HG03354 (cell line): ENCODE results near the gene ATOX1.
"Not testable (repeated sequence)": the region's sequence is repeated elsewhere in the genome, so short reads cannot be mapped to it uniquely, and the experiment has no call there.

Source experiments
- ATAC-seq: cut with Tn5 transposase; IDR thresholded peaks from one replicate; pipeline ENCODE4 v1.9.1; 2021; ENCODE audit warnings: mild to moderate bottlenecking; ENCODE audit not compliant: unreplicated experiment, poor library complexity, severe bottlenecking

ATOX1 gene

DNA sequence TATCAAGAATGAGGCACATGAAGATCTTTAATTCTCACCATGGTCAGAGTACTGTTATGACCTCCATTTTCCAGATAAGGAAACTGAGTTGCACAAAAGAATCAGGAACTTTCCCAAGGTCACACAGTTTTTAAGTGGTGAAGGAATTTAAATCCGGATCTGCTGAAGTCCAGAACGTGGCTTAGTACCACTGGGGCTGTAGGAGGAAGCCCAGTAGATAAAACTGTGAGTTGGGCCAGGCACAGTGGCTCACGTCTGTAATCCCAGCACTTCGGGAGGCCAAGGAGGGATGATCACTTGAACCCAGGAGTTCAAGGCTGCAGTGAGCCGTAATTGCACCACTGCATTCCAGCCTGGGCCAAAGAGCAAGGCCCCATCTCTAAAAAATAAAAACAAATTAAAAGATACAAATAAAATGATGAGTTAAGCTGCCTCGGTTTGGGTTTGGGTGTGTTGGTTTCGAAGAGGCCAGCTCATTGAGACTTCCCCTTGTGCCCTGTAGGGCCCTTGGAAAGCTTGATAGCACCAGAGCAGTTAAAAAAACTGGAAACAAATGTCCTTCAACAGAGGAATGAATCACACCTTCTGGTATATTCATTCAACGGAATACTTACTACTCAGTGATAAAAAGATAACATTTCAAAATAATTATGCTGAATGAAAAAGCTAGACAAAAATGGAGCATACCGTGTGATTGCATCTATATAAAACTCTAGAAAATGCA, 20.1 kb downstream of the ATOX1 start:
- ATAC-seq = no peak

DNA sequence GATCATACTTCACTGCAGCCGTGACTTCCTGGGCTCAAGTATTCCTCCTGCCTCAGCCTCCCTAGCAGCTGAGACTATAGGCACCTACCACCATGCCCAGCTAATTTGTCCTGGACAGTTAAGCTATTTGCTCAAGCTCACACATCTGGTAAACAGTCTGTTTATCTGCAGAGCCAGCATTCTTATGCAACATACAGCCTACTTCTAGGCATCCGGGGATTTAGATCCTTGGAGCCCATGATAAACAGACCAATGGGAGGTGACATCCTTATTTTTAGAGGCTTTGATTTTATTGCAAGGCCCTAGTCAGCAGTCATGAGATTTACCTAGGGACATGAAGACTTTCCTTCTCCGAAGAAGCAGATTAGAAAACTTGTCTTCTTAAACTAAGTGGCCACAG, 21.0 kb downstream of the ATOX1 start:
- no peak for ATAC-seq

DNA sequence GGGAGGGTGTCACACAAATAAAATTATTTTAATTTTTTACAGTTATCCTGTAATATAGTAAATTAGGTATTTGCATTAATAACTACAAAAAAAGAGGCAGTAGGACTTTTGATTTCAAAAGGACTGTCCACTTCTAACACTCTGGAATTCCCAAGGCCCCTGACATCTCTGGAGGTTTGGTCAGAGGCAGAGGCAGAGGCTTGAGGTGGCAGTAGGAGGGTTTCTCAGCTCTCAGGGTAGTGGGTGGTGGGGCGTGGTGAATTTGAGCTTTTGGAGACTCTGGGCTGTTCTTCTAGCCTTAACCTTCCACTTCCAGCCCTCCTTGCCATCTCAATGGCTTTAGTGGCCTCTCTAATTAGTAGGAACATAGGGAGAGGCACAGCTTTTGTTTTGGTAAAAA, 22.8 kb downstream of the ATOX1 start:
- no peak for ATAC-seq

DNA sequence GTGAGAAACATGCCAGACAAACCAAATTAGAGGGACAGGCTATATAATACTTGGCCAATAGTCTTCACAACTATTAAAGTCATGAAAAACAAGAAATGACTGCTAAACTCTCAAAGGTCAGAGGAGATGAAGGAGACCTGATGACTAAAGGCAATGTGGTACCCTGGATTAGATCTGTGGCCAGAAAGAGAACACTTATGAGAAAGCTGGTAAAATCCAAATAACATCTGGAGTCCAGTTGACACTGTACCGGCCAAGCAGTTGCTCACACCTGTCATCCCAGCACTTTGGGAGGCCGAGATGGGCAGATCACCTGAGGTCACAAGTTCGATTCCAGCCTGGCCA, 24.4 kb downstream of the ATOX1 start:
- no peak for ATAC-seq

DNA sequence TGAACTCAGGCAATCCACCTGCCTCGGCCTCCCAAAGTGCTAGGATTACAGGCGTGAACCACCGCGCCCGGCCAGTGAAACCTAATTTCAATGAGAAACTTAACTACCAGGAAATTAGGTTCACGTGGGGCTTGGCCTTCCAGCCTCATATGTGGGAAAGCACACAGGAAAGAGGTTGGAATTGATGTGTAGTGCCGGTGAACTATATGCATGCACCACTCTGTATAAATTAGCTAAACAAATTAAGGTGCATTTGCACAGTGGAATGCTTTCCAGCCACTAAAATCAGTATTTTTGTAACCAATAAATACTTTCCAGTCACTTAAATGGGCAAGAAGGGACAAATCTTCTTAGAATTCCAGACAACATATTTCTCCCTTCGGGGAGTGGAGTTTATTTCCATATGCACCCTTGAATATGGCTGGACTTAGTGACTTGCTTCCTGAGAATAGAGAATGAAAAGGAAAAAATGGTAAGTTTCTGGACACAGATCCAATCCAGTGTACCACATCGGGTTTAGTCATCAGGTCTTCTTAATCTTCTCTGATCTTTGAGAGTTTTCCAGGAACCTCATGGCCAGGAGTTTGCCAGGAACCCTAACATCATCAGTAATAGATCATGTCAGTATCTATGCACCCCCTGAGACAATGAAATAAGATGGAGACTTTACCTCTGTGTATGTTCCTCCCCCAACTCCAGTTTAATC, 24.9 kb downstream of the ATOX1 start:
- ATAC-seq = no peak

DNA sequence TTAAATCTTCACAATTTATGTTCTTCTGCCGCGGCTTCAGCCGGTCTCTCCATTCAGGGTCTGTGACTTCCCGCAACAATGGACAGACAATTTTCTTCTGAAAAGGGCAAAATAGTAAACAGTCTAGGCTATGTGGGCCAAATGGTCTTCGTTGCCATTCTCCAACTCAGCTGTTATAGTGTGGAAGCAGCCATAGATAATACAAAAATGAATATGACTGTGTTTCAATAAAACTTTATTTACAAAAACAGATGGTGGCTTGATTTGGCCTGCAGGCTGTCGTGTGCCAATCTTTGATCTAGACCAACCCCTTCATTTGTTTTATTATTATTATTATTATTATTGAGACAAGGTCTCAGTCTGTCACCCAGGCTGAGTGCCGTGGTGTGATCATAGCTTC, 28.1 kb downstream of the ATOX1 start:
- ATAC-seq = no peak

DNA sequence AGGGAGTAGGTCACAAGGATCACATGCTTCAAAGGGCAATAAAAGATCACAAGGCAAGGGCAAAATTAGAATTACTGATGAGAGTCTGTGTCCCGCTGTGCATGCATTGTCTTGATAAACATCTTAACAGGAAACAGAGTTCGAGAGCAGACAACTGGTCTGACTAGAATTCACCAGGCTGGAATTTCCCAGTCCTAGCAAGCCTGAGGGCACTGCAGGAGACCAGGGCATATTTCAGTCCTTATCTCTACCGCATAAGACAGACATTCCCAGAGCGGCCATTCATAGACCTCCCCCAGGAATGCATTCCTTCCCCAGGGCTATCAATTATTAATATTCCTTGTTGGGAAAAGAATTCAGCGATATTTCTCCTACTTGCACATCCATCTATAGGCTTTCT, 28.8 kb downstream of the ATOX1 start:
- not testable (repeated sequence) for ATAC-seq

DNA sequence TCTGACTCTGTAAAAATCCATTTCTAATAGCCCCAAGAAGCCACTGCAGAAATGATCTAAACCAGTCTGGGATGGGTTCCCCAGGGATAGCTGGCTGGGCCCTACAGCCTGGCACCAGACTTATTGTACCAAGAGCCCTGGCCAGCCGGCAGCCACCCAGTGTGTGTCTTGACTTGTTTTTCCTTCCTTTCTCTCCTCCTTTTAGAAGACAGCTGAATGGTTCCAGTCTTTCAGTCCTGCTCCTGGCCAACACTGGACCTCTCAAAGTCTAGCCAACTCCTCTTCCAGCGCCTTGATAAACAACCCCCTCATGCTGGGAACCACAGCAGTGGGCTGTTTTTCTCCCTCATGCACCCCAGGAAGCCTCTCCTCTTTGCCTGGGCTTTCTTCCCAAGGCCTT, 34.1 kb downstream of the ATOX1 start:
- ATAC-seq = no peak

DNA sequence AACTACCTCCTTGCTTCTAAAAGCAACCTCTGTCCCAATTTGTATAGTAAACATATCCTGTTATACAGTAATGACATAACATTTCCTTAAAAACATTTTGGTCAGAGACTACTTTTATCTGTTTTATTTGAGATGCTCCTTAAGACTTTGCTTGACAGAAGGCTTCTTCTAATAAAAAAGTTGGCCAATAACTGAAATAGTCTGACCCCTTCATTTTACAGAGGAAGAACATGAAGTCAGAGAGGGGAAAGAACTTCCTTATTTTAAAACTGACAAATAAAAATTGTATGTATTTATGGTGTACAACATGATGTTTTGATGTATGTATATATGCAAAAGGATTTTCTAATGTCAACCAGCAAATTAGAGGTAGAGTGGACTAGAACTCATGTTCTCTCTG, 35.9 kb downstream of the ATOX1 start:
- ATAC-seq = no peak

DNA sequence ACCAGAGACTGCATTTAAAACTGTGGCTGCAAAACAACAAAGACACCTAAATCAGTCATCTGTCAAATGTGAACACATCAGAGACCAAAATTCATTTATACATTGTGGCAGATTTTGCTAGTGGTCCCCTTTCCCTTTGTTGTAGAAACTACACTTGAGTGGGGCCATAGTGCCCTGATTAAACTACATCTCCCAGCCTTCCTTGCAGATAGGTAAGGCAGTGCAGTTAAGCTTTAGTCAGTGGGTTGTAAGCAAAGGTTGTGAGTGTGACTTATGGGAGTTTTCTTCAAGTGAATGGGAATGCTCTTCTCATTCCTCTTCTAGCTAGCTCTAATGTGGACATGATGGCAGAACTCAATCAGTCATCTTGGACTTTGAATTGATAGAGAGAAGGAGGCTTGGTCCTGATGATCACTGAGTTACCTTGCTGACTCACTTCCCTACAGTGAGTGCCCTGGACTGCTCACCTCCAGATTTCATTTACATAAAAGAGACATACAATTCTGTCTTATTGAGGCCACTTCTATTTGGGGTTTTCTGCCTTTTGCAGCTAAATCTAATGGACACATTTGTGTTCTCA, 36.5 kb downstream of the ATOX1 start:
- ATAC-seq = peak; percentile 36

DNA sequence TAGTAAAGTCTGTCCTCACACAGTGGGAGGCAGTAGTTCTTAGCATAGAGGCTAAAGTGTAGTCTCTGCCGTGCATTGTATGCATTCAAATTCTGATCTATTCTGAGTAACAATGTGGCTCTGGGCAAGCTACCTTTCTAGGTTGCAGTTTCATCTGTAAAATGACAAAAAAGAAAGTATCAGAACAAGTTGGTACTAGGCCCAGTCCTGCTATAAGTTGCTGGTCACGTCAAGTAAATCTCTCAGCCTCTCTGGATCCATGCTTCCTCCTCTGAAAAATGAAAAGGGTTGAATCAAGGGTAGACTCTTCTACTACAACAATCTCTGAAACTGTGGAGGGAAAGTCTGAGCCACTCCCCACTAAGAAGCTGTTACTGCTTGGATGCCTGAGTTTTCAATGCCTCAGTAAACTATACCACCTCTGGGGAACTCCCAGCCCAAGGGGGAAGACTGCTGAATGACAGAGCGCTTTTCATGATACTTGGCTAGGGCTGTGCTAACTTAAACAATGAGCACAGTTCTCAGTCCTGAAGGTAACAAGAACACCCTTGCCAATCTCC, 37.3 kb downstream of the ATOX1 start:
- peak; percentile 89 for ATAC-seq

DNA sequence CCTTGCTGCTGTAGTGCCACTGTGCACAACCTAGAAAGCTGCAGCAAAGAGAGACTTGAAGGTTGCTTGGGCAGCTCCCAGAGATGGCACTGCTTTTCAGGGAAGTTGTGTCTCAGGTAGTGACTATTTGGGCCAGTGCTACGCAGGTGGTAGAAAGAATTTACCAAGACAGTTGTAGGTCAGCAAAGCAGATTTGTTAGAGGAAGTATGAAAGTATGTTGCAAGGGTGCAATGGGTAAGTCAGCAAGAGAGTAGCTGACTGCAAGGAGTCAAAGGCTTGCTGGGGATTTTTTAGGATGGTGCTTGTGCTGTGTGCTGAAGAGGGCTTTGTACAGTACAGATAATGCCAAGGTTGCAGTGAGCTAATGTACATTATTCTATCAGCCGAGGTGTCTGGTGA, 38.2 kb downstream of the ATOX1 start:
- ATAC-seq = no peak

DNA sequence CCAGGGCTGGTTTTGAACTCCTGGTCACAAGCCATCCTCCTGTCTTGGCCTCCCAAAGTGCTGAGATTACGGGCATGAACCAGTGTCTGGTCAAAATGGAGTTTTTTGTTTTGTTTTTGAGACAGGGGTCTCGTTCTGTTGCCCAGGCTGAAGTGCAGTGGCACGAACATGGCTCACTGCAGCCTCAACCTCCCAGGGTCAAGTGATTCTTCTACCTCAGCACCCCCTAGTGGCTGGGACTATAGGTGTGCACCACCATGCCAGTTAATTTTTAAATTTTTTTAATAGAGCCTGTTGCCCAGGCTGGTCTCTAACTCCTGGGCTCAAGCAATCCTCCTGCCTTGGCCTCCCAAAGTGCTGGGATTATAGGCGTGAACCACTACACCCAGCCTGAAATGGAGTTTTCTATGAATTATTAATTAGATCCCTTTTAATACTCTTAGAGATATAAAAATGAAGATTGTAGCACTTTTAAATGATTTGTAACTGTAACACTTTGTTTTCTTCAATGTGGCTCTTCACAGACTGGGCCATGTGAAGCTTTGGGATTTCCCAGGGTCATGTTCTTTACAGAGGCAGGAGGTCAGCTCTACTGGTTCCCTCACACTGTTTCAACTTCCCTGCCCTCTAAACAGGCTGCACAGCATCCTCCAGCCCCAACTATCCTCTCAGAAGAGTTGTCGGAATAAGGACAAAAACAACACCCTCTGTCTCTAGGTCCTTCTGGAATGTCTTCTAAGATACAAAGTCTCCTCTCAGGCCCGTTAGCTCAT, 39.0 kb downstream of the ATOX1 start:
- no peak for ATAC-seq

DNA sequence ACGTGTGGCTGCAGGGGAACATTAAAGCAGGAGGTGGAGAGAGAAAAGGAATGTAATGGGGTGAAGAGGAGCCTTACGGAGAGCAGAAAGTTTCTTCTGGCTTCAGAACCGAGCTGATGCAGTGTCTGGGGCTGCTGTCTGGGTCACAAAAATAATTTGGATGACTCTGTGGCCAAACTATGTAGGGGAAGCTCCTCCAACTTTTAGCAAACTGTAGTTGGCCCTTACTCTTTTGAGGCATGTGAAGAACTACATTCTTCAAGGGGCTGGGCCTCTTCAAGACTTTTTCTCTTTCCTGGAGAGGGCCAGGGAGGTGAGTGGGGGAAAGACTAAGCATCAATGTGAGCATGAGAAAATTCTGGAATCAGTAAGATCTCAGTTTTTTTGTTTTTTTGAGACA, 39.8 kb downstream of the ATOX1 start:
- no peak for ATAC-seq

DNA sequence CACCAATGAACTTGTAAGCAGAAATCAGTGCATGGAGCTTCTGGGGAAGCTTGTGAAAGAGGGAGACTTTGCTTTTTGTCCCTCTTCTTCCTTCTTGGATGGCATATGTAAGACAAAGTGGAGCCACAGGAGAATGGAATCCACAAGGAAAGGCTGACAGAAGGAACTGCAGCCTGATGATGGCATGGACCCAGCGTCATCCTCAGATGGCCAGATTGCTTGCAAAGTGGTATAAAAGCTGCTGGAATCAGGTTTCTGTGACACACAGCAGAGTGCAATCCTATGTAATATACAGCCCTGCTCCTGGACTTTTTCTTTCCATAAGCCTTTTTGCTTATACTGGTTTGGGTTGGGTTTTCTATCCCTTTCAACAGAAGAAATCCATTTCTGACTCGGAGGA, 40.3 kb downstream of the ATOX1 start:
- no peak for ATAC-seq

DNA sequence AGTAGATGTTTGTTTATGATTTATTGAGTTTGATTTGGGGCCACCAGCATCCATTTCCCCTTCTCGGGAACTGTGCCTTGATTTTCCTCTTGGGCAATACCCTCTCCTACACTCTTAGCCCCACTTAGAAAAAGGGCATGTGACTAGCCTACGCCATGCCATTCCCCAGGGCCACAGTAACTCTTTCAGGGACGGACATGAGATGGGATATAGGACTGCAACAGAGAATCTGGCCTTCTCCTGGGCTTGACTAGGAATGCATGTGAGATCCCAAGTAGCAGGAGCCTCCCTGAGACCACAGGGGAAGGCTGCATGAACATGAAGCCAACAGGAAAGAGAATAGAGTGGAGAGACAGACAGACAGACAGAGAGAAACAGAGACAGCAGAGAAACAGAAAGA, 41.0 kb downstream of the ATOX1 start:
- no peak for ATAC-seq

DNA sequence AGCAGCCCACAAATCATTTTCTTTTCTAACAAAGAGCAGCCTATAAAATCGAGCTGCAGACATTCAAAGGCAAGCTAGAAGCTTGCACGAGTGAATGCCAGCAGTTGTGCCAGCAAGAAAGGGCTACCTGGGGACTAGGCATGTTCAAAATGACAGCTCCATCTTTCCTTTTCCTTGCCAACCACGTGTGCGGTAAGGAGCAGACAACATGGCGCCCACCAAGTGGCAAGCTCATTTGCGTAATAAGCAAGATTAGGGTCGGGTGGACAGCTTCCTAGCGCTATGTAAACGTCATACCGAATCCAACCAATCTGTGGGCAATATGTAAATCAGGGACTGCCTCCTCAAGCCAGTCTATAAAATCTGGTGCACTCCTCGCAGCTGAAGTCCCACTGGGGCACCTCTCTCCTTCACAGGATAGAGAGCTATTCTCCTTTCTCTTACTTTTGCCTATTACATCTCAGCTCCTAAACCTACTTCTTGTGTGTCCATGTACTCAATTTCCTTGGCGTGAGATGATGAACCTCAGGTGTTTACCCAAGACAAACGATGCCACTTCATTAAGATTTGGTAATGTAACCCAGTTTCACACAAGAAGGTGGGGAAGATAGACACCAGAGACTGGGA, 49.2 kb downstream of the ATOX1 start:
- no peak for ATAC-seq

DNA sequence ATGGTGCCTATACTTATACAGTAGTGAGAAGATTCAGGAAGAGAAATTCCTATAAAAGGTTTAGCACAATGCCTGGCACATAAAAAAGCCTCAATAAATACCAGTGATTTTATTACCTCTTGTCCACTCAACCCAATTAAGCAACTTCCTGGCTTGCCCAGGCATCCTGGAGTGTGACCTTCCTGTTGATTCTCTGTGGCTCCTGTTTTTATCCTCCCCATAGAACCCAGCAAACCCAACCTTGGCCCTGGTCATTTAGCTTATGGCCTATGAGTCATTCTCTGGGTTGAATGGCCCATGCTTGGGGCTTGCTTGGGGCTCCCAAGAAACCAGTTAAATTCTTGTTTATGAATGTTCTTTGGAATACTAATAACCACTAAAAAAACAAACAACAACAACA, 50.3 kb downstream of the ATOX1 start:
- no peak for ATAC-seq

DNA sequence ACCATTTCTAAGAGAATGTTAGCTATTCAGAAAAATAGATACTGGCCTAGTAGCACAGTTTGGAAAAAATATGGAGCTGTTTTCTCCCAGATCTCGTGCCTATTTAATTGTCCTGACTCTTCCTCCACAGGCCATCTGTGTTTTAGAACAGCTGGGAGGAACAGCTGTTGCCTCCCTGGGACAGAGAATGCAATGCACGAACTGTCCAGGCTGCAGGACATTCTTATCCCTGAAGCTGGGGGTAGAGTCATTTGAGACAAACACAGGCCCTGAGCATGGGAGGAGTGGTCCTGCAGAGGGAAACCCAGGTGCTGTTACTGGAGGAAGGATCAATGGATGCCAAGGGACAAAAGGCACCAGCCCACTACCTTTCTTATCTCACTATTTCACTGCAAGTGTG, 50.9 kb downstream of the ATOX1 start:
- no peak for ATAC-seq

DNA sequence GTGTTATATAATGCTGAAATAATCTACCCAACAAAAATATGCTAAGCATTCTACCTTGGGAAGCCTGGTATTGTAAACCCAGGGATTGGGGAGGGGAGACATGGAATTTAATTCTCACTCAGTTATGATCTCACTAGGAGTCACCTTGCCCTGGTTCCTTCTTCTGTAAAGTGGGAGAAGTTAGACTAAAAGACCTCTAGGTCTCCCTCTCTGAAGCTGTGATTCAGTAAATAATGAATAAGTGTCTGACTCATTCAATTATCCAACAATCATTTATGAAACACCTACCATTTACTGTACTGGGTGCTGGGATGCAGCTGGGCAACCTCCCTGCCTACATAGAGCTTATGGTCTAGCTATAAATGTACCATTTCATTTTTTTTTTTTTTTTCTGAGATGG, 51.5 kb downstream of the ATOX1 start:
- no peak for ATAC-seq
